T1000 (cell line): Measurements from ENCODE around the gene CD300LG.
"Not testable (repeated sequence)": the region's sequence is repeated elsewhere in the genome, so short reads cannot be mapped to it uniquely, and the experiment has no call there.

ENCODE experiments used
- DNase-seq: peaks from one replicate; lab custom pipeline; 2025; ENCODE audit warnings: mixed read lengths; lab: John Stamatoyannopoulos, UW

CD300LG gene

DNA sequence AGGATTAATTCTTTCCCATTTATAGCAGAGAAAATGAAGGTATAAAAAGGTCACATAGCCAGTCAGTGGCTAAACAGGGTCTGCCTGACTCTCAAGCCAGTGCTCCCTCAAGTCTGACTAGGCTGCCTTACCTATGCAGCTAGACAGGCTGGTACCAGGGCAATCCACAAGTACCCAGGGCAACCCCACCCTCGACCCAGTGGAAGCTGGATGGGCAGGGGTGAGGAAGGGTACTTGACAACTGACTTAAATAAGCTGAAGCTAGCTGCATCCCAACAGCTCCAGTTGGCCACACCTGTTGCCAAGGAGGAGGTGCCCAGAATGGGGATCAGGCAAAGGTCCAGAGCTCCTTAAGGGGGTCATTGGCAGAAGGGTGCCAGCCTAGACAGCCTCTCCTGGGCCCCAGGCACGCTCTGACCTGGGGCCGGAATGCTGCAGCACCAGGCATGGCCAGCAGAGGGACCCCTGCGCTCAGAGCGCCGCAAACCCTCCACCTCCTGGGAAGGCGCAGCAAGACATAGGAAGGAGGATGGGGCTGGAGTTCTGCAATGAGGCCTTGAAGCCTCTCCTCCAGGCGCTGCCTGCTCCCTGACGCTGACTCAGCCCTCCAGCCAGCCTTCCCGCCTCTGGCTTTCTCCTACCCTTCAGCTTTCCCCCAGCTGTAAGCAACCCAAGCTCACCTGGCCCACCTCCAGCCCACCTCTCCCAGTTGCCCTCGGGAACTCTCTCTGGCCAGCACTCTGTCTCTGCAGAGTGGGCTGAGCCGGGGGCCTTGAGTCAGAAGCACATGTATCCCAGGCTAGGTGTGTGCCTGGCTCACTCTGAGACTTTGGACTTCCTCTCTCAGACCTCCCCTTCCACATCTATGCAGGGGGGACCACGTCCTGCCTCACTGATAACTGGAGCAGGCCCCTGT, 31.5 kb downstream of the CD300LG start:
- peak; percentile 57 for DNase-seq

DNA sequence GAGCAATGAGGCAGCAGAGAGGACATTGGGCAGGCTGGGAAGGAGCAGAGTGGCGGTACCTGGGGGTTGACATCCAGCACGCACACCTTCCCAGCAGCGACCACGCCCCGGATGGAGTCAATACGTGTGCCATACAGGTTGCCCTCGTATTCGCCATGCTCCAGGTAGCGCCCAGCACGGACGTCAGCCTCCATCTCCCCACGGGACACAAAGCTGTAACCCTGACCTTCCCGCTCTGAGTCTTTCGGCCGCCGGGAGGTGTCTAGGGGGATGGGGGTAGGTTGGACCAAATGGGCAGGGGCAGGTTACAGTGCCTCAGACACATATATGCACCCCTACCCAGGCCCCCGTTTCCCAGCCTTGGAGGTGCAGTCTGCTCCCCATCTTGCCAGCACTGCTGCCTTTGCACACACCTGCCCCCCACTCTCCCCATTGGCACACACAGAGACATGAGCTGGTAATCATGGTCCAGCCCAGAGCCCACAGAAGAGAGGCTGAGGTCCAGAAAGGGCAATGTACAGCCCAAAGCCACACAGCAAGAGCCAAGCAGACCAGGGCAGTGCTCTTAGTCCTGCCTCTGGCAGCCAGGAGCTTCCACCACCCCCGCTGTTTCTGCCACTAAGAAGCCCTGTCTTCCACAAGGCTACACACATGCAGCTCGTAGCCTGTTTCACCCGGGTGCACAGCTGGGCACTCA, 32.9 kb downstream of the CD300LG start:
- no peak for DNase-seq

DNA sequence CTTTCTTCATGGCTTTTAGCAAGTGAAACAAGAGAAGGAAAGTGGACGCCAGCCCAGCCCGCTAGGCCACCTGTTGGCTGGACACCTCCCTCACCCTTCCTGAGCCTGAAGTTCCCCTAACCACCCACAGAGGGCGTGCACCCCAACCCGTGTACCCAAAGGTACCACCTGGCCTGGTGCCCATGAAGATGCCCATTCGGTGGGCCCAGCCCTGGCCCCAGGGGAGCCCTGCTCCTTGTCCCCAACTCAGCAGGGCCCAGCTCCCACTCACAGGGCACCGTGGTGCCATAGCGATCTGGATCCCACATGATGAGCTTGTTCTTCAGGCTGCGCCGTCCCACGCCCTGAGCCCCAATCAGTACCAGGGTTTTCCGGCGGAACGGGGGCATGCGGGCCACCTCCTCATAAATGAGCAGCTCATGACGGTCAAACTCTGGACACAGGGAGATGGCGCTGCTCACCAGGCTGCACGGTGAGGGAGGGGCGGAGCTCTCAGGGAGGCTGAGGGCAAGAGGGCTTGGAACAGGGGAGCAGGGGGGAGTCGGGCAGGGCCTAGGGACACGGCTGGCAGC, 33.5 kb downstream of the CD300LG start:
- DNase-seq, result no peak

DNA sequence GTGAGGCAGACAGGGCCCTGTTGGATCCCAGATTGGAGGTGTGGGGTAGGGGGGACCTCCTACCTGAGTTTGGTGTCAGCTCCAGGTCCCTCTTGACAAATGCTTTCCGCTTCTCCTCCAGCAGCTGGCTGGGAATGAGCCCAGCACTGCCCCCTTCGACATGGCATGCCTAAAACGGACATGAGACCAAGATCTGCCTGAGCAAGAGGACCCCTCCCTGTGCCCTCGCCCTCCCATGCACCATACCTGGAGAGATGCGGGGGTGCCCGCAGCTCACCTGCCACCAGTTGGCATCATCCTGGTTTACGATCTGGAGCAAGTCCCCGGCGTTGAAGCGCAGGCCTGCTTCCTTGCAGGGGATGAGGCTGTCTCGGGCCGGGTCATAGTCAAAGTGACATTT, 34.2 kb downstream of the CD300LG start:
- no peak for DNase-seq

DNA sequence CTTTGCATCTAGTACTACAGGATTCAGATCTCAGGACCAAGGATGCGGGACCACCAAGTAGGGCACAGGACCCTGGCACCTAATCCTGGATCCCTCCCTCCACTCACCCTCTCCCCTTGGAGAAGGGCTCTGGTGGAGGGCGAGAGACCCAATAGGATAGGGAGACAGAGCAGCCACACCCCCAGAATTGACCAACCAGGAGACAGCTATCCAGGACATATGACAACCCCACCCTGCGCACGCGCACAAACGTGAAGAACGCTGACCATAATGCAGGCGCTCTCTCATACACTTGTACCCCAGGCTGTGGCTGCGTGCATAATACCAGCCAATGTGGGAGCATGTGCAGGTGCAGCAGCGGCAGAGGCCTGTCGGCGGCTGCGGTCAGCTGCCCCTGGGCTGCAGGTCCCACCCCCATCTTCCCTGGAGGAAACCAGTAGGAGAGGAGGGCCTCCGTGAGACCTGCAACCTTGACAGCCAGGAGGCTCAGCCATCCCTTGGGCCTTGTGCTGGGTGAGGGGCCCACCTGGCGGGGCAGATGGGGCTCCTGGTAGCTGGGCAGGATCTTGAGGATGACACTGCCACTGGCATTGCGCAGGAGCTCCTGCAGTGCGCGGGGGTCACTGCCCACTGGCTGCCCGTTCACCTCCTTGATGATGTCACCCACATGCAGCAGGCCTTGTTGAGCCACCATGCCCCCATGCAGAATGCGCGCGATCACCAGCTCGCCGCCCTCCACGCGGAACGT, 35.0 kb downstream of the CD300LG start:
- DNase-seq, result no peak

DNA sequence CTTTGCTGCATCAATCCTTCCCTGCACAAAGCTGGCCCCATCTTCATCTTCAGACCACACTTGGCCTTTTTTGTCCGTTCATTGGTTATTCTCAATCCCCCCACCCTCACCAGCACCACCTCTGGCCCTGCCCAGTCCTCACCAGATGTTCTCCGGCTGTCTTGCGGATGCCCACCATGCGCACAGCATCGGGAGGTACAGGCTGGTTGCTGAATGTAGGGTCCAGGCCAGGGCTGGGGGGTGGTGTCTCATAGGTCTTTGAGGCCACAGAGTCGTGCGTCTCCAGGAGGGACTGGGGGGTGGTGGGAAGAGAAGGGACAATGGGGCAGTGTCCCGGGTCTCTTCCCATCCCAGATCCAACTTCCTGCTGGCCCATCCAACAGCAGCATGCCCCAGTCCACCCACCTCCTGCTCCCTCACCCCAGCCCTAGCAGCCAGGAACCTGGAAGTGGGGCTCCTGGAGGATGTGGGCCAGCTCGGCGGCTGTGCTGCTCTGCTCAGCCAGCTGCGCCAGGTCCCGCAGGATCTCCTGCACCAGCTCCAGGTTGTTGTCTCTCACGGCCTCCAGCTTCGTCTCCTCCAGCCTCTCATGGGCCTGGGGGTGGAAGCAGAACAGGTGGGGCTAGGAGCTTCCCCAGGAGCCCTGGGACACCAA, 35.9 kb downstream of the CD300LG start:
- DNase-seq, result no peak

DNA sequence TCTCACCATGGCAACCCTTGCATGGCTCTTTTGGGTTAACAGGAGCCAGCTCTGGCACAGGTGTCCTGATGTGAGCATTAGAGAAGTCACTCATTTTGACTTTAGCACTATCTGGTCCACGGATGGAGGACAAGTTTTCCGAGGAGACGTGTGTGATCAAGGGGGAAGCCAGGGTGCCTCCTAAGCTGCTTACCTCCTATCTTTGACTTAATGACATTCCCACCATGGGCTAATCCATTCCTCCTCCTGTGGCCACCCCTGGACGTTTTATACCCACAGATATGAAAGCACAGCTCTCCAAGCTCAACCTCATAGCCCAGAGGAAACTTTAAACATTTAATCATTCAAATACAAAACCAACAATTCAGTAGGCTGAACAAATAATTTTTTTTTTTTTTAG, 41.6 kb downstream of the CD300LG start:
- no peak for DNase-seq

DNA sequence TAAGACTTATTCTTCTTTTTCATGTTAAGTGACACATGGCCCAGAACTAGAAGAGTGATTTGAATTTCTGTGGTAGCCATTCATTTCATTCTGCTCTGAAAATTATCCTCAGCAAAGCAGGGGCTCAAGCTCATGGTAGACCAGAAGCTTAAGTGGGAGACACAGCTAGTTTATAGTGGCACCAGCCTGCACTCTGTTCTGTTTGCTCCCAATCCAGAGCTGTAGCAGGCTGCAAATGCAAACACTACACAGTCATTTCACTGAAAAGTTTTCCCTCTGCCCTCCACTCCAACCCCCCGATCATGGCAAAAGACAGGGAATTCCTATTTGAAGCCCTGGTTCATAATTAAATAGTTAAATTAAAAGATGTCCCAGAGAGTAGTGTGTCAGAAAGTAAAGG, 43.3 kb downstream of the CD300LG start:
- DNase-seq, result no peak

DNA sequence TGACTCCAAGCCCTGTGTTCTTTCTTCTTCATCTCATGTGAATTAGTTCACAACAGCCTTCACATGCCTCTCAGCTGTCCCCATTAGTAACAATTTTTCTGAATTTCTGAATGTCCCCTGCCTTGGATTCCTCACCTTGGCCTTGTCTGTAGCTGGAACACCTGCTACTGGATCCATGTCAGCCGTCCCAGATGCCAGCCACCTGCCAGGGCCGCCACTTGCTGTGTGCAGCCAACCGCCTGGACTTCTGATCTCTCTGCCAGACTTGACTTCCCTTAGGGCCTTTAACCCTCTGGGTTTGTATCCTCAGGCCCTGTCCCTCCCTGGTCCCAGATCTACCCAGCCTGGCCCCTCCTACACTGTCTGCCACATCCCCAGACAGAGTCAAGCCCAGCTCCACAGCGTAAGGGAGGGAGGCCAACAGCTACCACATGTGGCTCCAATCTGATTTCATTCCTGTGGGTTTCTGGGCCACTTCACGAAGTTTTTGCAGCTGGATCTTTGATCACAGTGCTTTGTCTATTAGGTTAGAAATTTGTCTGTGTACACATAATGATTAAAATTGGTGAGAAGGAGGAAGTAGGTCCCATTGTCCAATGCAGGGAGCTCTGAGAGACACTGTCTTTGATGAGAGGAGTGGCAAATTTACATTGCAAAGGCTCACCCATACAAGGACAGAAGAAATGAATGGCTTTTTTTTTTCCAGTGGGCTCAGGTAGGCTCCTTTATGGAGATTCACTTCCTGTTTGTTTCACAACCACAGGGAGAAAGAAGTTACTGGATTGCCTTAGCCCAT, 45.1 kb downstream of the CD300LG start:
- no peak for DNase-seq

DNA sequence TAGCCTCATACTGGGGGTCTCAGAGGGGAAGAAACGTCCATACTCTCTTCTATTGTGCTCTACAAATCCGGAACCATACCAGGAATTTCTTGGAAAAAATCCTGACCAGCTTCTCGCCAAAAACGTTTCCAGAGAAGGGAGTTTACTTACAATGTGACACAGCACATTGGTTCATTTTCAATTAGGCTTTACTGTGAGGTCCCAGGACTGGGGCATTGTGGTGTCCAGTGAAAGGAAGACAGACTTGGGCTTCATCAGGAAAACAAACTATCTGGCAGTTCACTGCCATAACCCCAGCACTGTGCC, 45.6 kb downstream of the CD300LG start:
- no peak for DNase-seq

DNA sequence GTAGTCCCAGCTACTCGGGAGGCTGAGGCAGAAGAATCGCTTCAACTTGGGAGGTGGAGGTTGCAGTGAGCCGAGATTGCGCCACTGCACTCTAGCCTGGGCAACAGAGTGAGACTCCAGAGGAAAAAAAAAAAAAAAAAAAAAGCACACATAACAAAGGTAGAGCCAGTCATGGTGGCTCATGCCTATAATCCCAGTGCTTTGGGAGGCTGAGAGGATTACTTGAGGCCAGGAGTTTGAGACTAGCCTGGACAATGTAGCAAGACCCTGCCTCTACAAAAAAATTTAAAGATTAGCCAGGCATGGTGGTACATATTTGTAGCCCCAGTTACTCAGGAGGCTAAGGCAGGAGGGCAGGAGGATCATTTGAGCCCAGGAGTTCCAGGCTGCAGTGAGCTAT, 47.5 kb downstream of the CD300LG start:
- not testable (repeated sequence) for DNase-seq

DNA sequence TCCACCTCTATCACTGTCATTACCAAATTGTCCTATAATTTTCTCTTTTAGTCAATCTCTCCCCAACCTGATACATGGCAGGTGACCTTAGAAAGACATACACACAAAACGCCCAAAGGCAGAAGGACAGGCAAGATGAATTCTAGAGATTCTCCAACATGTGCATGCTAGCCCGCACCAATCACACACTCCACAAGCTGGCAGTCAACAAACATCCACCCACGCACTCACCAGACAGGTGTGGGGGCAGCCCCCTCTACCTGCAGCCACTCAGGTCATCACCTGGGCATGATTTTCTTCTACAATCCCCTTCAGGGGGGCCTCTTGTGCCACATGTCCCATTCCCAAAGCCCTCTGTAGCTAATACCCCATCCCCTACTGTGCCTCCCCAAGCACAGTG, 50.9 kb downstream of the CD300LG start:
- DNase-seq, result no peak

DNA sequence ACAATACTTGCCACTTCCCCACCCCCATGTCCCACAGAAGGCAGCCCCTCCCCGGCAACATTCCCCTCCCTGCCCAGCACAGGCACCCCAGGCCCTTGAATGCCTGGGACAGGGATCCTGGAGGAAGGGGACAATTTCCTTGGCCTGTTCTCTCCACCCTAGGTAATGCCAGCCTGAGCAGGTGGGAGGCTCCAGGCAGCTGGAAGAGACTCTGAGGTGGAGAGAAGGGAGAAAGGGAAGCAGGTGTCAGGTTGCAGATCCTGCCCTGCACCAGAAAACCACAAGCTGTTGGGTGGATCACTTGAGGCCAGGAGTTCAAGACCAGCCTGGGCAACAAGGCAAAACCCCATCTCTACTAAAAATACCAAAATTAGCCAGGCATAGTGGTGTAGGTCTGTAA, 51.5 kb downstream of the CD300LG start:
- no peak for DNase-seq

DNA sequence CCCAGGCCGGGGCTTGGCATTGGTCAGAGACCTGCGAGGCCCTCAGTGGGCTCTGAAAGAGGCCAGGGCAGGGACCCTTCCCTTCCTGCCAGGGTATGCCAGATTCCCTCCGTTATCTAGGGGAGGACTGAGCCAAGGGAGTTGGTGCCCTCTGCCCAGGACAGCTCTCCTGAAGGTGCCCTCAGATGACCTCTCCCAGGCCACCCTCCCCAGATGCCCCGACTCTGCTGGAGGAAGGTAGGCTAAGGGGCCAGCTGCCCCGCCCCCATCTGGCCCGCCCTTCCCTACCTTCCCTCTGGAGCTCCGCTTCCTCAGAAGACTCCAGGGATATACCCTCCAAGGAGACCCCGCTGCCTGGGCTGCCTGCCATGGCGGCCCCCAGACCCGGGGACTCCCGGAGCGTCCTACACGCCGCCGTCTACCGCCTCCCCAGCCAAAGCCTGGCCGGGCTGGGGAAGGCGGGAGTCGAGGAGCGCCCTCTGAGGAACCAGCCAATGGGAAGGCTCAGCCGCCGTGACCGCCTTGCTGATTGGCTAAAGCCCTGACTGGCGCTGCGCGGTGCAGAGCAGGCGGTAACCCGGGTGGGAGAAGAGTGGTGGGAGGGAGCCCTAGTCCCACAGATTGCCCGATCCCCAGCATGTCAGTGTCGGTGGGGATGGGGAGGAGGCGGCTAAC, 53.3 kb downstream of the CD300LG start:
- DNase-seq, result no peak

DNA sequence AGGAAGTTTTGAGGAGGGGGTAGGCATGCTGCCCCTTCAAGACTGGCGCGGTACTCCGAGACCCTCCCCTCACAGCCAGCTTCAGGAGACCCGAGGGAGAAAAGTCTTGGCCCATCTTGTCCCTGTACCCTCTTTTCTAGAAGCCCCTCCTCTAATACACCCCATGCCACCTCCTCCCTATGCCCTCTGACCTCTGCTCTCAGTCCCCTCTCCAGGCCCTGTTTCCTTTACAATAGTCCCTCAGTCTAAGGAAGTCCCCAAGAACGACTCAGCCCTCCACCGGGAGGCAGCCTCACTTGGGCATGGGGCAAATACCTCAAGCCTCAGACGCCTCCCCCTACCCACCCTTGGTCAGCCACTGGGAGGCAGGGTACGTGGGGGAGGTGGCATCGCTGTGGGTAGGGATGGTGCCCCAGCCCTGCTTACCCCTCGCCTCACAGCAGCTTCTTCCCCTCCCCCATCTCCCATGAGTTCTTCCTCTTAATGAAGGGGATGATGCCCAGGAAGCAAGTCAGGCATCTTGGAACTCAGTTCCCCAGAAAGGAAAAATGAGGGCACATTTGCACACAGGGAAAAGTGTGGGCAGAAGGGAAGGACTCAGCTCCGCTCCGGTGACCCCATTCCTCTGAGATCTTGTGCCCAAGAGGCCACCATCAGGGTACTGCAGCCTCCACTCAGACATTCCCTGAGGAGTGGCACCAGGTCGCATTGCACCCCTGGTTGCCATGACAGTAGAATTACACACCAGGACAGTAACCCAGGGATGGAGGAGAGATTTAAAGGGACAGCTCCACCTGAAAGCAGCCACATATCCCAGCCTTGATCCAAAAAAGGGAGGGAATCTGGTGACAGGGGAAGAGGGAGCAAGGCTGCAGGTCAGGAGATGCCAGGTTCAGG, 54.1 kb downstream of the CD300LG start:
- no peak for DNase-seq

DNA sequence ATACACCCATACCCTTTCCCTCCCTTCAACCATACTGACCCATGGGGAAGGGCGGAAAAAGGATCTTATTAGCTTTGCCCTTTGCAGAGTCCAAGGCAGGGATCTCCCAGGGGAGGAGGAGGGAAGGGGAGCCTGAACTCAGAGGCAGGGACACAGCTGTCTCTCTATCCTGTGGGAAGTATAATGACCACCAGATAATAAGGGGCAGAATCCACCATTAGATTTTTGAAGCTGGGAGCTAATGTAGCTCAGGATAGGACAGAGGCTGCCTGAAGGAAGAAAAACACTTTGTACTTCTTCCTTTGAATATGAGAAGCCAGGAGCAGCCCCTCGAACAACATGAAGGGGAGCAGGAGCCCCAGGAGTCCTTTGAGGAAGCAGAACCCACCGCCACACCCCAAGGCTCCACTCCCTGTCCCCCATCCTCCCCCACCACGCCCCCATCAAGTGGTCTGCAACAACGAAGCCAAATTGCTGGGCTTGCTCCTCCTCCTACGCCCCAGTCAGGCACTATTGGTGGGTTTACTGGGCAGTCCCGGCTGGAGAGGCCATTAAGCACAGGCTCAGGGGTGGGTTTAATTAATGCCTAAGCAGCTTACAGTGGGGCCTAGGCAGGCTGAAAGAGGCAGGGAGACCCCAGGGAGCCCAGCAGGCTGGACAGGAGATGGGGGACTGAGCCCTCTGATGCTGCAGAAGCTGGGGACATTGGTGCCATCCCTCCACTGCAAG, 55.0 kb downstream of the CD300LG start:
- DNase-seq, result no peak

DNA sequence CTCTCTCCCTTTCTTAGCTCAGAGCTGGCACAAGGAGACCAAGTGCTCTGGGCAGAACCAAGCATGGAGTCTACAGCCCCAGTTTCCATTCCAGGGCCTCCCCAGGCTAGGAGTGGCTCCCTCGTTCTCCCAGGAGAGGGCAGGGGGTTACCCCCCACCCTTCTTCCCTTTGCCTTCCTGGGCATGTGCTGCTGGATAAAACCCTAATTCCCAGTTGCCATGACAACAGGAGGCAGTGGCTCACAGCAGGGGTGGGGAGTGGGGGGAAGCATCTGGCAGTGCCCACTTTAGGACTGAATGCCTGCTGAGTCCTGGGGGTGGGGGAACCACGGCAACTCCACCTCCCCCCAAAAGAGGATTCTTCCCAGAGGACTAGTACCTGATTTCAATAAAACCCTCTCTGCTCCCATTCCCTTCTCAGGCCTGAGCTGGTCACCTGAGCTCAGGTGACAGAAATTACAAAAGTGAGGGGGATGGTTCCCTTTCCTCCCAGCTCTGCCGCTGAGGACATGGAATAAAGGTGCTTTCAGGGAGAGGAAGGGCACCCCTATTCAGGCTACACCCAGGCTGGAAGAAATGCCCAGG, 58.5 kb downstream of the CD300LG start:
- DNase-seq, result no peak
